ENCODE measurements around the gene UGP2.

The UGP2 gene

GRCh38 chr2:63866009-63866709 lies 24.5 kb downstream of the UGP2 start:
- DNase-seq: no peak

DNA sequence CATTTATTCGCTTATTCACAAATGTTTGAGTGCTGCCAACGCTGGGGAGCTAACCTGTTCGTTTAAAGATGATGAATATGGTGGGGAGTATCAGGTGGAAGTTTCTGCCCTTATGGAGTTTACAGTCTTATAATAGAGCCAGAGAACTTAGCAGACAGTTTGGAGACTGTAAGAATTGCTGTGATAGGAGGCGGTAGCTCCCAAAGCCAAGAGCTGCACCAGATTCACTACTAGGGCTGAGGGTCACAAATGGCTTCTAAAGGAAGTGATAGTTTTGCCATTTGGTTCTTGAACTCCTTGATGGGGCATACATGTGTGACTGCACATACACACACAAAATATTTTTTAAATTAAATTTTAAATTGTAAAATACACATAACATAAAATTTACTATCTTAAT lies 29.0 kb downstream of the UGP2 start:
- DNase-seq: no peak

GRCh38 chr2:63871864-63872263 lies 30.2 kb downstream of the UGP2 start:
- no peak for DNase-seq

GRCh38 chr2:63872571-63873328 lies 31.1 kb downstream of the UGP2 start:
- DNase-seq: no peak

DNA sequence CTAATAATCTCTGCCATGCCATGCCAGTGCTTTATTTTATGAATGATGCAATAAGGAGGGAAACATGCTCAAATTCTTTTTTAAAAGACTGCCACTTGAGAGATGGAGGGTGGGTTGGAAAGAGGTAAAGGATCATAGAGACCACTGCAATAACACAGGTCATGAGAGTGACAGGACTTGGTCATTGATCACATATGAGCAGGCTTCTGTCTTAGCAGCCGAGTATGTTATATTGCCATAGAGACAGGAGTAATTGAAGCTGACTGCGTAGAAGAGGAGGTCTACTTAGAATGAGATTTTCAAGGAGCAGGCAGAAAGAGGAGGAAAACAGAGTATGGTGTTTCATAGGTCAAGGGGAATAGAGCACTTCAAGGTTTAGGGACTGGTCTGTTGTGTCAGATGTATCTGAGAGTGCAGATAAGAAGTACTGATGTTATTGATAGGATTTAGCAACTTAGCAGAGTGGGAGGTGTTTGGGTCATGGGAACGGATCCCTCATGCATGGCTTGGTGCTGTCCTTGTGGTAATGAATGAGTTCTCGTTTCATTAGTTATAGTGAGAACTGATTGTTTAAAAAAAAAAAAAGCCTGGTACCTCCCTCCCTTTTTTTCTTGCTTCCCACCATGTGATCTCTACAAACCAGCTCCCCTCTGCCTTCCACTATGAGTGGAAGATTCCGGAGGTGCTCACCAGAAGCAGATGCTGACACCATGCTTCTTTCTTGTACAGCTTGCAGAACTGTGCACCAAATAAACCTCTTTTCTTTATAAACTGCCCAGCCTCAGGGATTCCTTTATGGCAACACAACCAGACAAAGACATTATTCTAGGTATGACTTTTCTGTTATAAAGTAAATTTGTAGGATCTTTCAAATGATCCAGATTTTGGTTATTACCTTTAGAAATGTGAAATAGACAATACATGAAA lies 32.8 kb downstream of the UGP2 start:
- DNase-seq: no peak

DNA sequence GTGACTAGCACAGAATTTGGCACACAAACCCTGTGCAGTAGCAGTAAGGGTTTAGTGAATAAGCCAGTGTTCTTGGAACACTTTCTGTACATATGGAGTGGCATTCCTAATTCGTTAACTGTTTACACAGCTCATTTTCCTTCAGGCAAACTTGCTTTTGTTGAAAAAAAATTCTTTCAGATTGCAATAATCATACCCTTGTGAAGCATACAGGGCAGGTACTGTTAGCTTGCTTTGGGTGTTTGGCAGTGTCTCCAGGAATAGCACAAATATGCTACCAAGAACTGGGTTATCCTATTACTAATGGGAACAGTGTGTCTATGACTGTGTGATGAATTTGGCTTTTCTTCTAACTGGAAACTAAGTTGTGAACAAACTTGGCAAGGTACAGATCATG lies 33.4 kb downstream of the UGP2 start:
- no peak for DNase-seq

DNA sequence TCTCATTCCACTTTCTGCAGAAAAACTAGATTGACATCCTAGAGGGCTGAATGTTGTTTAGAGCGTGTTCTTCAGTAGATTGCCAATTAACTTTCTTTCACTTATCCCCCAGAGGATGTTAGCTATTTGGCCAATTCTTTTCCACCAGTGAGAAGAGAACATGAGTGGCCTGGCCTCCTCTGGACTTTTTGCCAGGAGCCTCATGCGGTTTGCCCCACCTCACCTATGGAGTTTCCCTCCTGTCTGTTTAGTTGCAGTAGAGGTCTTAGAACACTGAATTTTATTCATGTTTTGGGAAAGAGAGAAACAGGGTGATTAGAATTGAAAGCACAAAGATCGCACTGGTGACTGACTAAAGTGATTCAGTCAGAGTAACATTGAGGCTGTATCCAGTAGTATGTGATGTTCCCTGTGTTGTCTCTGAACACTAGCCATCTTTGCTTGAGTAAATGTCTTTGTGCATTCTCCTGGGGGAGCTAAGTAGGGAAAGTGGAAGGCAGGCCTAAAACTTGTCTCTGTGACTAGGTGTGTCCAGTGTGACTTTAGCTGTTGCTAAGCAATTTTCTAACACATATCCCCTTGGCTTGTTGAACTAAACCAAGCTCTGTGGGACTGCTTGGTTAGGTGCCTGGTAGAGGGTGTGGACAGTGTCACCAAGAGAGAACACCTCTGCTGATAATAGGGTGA lies 34.0 kb downstream of the UGP2 start:
- no peak for DNase-seq

- no peak for DNase-seq
Observed at GRCh38 chr2:63876311-63876710, 34.6 kb downstream of the UGP2 start.

GRCh38 chr2:63878486-63878885 lies 36.8 kb downstream of the UGP2 start:
- DNase-seq: no peak

GRCh38 chr2:63879876-63880433 lies 38.3 kb downstream of the UGP2 start:
- no peak for DNase-seq

DNA sequence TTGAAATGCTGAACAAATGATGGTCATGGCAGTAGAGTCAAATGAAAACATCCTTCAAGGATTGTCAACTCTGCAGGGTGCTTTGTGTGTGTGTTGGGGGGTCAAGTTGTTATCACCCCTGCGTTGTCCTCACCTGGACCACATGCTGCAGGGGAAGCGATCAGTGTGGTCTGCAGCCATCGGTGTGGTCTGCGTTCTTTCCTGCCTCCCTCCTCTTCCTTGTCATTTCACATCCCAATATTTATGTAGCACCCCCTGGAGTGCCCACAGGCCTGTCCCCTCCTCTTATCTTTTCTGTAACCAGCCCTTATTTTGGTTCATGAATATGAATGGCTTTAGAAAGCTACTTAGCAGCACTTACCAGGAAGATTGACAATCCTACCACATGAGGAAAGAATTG lies 38.9 kb downstream of the UGP2 start:
- no peak for DNase-seq

DNA sequence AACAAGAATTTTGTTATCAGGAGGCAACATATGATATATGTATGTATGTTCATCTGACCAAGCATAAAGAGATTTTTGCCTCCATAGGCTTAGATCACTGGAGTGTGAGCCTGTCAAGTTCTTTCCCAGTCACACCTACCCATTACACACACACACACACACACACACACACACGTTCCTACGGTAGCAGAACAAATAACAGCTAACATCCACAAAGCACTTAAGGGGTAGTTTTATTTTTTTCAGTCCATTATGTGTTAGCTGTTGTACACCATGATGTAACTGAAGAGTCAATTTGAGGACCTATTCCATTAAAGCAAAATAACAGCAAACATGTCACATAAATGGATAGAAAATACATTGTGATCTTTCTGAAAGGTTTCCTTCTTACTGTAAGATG lies 39.5 kb downstream of the UGP2 start:
- no peak for DNase-seq

DNA sequence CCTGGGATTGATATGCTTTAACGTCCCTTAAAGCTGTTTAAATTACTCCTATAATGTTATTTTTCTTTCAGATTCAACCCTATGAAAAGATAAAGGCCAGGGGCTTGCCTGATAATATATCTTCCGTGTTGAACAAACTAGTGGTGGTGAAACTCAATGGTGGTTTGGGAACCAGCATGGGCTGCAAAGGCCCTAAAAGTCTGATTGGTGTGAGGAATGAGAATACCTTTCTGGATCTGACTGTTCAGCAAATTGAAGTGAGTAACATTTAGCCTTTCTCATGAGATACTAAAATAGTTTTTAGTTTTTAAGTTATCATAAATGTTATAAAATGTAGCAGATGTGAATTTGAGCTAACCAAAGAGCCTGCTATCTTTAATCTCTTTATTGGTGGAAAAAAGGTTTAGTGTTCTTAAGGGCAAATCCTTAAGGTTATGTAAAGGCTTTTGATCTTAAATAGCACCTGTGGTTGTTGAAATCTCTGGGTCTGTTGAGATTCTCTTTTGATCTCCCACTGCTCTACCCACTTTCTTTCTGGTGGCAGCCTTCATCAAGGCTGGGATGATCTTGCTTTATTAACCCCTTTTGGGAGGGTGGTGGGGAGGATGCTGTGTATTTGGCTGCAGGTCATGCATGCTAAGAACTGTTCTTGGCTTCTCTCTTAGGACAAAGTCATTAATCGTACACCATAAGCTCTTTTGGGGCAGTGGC lies 40.9 kb downstream of the UGP2 start:
- DNase-seq: no peak

DNA sequence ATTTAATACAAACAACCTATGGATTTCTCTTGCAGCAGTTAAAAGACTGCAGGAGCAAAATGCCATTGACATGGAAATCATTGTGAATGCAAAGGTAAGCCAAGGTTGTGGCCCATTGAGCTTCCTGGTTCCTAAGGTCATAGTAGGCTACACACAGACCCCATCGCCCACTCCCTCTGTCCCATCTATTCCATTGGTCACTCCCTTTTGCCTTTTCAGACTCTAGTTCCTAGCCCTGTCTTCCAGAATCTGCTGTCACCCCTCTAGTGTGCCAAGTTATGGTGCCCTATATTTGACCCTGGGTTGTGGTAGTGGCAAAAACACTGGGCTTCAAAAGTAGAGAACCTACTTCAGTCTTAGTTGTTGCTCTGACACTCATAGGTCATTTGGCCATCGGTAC lies 44.7 kb downstream of the UGP2 start:
- DNase-seq: no peak

DNA sequence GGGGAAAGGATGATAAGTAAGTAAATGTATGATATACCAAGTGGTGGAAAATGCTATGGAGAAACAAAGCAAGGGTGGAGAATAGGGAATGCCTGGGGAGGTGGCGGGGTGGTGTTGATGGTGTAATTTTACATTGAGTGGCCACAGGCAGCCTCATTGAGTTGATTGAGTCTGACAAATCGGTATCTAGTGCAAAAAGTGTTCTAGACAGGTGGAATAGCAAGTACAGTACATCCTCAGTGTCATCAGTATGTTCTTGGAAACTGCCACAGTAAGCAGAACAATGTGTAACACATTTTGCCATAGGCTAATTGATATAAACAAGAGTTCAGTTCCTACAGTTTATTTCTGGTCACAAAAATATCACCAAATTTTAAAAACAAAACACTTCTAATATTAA lies 46.4 kb downstream of the UGP2 start:
- no peak for DNase-seq

DNA sequence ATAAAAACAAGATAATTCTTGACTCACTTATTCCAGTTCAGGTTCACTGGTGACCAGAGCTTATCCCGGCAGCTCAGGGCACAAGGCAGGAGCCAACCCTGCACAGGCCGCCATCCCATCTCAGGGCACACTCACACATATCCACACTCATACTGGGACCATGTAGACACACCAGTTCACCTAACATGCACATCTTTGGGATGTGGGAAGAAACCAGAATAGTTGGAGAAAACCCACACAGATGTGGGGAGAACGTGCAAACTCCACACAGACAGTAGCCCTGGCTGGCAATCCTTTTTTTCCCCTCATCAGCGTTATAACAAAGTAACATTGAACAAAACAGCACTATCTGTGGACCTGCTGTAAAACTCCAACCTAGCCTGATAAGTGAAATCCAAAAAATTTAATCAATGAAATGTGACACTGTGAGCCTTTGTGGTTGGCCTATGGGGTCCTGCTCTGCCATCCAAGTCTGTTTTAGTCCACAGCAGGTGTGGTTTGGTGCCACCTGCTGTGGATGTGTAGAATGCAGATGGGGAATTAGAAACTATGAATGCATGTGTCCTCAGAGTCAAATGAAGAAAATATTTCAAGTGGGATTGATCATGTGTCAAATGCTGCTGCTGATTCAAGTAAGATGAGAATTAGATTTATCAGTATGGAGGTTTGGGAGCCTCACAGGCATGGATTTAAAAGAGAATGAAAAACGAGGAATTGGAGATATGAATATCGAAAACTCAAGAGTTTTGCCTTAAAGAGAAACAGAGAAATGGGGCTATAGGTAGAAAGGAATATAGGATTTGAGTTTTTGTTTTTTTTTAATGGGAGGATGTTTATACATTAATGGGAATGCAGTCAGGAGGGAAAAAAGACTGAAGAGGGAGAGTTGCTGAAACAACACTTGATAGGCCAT lies 47.0 kb downstream of the UGP2 start:
- peak; percentile 47 to 49 for DNase-seq

- DNase-seq: no peak
Observed at GRCh38 chr2:63890678-63891077, 49.0 kb downstream of the UGP2 start.

DNA sequence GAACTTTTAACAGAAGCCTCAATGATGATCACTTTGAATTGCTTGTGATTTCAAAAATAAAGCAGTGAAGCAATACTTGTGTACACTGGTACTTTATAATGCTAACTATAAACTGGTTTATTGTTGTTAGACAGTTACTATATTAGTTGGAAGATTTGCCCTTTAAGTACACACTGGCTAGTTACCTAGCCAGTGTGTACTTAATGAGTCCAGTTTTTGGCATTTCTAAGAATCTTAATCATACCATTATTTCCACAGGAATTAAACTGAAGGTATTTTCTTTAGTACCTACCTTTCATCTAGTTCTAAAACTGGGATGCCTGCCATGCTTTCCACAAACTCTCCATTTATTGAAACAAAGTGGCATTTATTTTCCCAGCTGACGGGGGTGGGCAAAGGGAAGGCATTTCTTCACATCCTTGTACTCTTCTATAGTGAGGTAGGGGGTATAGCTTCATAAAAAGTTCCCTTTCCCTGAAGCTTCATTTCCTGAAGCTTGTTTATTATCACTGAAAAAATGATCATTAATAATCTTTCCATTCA lies 49.9 kb downstream of the UGP2 start:
- DNase-seq: no peak

DNA sequence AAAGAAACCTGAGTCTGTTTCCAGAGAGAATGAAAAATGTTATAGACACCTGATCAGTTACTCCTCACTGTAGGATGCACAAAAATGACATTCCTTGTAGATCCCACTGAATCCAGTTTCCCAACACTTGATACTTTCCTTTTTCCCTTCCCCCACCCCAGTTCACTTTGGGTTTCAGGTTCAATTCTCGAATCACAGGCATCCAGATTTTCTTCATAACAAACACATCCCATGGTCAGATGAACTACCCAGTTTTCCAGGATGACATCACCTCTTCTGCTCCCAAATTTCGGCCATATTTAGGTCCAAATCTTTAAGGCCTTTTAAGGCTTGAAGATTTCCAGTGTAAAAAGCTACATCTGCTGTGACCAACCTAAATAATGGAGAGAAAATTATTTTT lies 51.5 kb downstream of the UGP2 start:
- no peak for DNase-seq

GRCh38 chr2:63894167-63894566 lies 52.5 kb downstream of the UGP2 start:
- DNase-seq: no peak

DNA sequence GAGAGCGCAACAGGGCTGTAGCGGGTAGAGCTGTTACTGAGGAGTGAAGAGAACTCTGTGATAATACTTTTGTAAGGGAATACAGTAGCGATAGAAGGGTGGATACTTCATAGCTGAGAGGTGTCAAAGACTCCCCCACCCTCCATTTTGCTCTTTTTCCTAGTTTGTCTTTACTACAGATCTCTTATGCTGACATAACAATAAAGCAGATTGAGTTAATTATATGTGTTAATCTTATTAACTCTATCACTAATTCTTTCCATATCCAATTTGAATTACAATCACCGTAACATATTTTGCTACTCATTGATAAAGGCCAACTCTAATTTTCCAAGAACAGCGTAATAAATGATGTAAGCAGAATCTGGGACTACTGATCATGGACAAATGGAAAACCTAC lies 57.1 kb downstream of the UGP2 start:
- no peak for DNase-seq
